ENCODE results near the gene WNK1.

Gene WNK1

DNA sequence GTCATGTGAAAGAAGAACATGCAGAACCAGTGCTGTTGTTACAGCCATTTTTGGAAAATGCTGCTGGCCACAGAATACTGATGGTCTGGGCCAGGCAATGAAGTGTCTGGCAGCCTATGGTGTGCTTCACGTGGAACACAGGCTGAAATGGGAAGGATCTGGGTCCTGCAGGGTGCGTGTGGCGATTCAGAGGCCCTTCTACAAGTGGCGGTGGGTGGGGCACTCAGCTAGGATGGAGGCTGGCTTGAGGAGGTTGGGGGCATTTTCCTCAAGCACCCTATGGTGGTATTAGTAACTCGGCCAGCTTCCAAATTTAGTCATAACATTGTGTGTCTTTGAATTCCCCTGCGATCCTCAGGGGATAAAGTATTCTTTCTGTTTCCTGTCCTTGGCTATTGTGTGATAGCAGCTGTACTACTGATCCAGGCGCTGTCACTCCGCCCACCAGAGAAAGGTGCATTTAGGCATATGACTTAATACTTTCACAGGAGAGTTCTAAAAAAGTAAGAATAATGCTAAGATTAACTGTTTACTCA, 206.3 kb downstream of the WNK1 start:
- no peak for DNase-seq
